PC-9 (cell line): ENCODE measurements around the gene MYLK.

Experiments used
- CTCF ChIP-seq: fragments of 200-600 bp; sonication (generic); conservative IDR thresholded peaks from 2 replicates; pipeline ENCODE4 v1.6.1; 2017; ENCODE audit warnings: mixed run types, antibody characterized with exemption, mild to moderate bottlenecking, moderate library complexity
- EZH2 ChIP-seq: fragments of 200-600 bp; sonication (generic); IDR thresholded peaks from 2 replicates; pipeline ENCODE4 v1.8.0; 2017; ENCODE audit warnings: antibody characterized with exemption, low read depth

GRCh38 chr3:123751433-123751832 is 132.7 kb downstream of the MYLK start:
- no peak for TF ChIP-seq CTCF
- TF ChIP-seq EZH2 = no peak
